ENCODE results near the gene TP53I3.
"Not testable (repeated sequence)": the region's sequence is repeated elsewhere in the genome, so short reads cannot be mapped to it uniquely, and the experiment has no call there.

The TP53I3 gene

DNA sequence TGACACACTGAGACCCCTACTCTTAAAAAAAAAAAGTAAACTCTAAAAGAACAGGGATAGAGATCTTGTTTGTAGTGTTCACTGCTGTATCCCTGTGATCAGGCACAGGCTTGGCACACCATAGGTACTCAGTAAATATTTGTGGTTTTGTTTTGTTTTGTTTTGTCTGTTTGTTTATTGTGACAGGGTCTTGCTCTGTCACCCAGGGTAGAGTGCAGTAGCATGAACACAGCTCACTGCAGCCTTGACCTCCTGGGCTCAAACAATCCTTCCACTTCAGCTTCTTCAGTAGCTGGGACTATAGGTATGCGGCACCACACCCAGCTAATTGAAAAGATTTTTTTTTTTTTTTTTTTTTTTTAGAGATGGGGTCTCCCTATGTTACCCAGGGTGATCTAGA lies 31.7 kb downstream of the TP53I3 start:
- no peak for DNase-seq

DNA sequence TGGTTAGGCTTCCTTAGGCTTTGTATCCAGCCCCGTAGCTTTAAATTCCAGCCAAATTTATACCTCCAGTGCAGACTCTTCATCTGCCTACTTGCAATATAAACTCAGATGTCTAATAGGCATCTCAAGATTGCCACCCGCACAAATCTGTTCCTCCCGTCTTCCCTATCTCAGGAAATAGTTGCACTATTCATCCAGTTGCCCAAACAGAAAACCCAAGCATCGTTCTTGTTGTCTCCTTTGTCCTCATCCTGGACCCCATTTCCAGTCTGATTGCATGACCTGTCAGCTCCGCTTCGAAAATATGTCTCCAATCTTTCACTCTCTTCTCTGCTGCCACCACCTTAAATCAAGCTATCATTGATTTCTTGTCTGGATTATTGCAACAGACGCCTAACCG lies 32.8 kb downstream of the TP53I3 start:
- peak in 1 of 14 donors; percentile 36 for DNase-seq

- DNase-seq, result peak in 7 of 14 donors; percentile 7 to 26 (median 14)
Measured at GRCh38 chr2:24050041-24050979, 34.3 kb downstream of the TP53I3 start.

DNA sequence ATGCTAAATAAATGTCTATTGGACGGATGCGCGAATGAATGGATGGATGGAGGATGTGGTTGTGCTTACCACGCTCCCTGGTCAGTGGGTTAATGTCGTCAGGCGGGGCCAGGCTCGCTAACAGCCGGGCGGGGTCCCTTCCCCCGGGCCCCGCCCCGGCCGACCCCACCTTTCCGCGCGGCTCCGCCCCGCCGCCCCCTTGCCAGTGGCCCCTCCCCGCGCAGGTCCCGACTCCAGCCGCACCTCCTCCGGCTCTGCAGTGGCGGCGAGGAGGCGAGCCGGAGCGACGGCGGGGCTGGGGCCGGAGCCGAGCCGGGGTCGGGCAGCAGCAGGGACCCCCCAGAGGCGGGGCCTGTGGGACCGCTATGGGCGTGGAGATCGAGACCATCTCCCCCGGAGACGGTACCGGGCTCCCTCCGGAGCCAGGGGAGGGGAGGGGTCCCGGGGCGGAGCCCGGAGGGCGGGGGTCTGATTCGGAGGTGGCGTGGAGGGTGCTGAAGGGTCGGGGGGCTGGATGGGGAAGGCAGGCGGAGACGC lies 35.1 kb downstream of the TP53I3 start, which contains the start of gene FKBP1B:
Gene FKBP1B (plus strand): TSS at position 257 of the 537 bp plus-strand sequence. CDS start 109 bp downstream, at position 366.
- DNase-seq, result peak in 5 of 14 donors; percentile 6 to 75 (median 8)

GRCh38 chr2:24048769-24049484 lies 35.7 kb downstream of the TP53I3 start:
- DNase-seq, result peak in 1 of 14 donors; percentile 40

GRCh38 chr2:24047703-24048033 lies 37.0 kb downstream of the TP53I3 start:
- peak in 1 of 14 donors; percentile 47 for DNase-seq

DNA sequence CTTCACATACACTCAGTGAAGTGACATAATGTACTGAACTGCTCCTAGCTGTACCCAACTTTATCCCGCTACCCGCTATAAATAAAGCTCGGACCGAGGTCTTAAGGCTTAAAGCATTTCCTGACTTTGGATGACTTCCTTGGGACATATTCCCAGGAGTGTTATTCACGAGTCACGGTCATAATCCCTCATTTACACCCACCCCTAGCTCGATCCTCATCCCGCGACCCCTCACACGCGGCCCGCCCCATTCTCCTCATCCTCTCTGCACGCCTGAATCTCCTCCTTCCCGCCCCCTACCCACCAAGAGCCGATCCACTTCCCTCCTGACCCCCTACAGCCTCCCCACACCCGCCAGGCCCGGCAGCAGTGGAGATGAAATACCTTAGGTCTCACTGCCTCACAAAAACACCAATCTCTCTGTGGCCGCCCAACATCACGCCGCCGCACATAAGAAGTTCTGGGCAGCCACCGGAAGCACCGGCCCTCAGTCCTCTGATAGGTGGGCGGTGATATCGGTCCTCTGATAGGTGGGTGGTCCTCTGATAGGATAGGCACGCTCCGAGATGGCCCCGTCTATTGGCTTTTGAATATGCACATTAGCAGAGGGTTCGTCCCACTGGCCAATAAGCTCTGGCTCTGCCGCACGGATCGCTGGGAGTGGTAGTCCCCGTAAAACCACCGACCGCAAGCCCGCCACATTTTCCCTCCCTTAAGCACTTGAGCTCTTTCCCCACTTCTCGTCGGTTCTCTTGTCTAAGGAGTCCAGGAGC lies 37.5 kb downstream of the TP53I3 start, which contains the start of gene WDCP:
Gene WDCP (minus strand): TSS at position 462 of the 773 bp plus-strand sequence. CDS start 7,897 bp downstream, outside the sequence.
- DNase-seq, result peak; percentile 58 to 98 (median 90)

GRCh38 chr2:24046599-24046929 lies 38.1 kb downstream of the TP53I3 start:
- no peak for DNase-seq

- no peak for DNase-seq
Measured at GRCh38 chr2:24045511-24046508, 38.8 kb downstream of the TP53I3 start.

GRCh38 chr2:24043133-24043532 lies 41.5 kb downstream of the TP53I3 start:
- DNase-seq, result not testable (repeated sequence)

GRCh38 chr2:24040511-24040910 lies 44.1 kb downstream of the TP53I3 start:
- no peak for DNase-seq

DNA sequence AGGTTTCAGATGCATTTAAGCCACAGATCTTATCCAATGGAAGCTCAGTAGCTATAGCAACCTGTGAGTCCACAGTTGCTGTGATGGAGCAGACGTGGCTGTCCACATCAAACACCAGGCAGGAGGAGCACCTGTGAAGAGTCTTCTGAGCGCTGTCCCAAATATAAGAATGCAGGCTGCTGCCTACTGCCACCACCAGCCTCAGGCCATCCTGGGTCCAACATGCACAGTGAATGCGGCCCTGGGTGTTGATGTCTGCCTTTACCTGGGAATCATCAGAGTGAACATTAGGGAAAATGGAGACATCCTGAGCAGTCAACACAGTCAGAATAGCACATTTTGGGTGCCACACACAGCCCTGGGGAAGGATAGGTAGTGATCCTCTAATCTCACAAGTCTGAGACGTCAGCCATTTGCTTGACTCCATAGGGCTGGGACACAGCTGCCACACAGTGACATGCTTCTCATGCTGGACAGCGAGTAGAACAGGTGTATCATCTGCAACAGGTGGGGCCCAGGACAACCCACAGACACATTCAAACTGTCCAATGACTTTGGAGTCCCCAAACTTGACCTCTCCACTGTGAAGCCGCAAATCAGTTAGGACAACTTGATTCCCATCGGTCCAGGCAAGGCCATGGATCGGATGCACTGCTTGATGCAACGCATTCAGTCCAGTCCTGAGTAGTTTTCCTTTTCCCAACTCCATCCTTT lies 45.7 kb downstream of the TP53I3 start:
- DNase-seq, result no peak
